HepG2 (cell line): ENCODE measurements around the gene GSTK1. TPM values are rescaled to one million over a fixed set of nuclear protein-coding genes. Genes with fewer than 3 reads are reported as not detected.

ENCODE experiments used
- ARID4A ChIP-seq: sonication (generic); formaldehyde crosslinking; IDR thresholded peaks from 2 replicates; pipeline ENCODE4 v1.5.0; 2020; ENCODE audit warnings: mild to moderate bottlenecking, missing genetic modification reagents, borderline replicate concordance
- DMAP1 ChIP-seq: IDR thresholded peaks from 2 replicates; pipeline ENCODE4 v1.6.1; 2016
- HBP1 ChIP-seq: IDR thresholded peaks from 2 replicates; pipeline ENCODE4 v1.6.1; 2016; ENCODE audit warnings: low read depth, control low read depth
- HDAC1 ChIP-seq: sonication (generic); formaldehyde crosslinking; IDR thresholded peaks from 2 replicates; pipeline ENCODE4 v1.5.1; 2020; ENCODE audit warnings: mild to moderate bottlenecking, missing genetic modification reagents
- MXI1 ChIP-seq: IDR thresholded peaks from 3 replicates; pipeline ENCODE4 v1.6.1; 2012; ENCODE audit warnings: low read depth, low read length, inconsistent platforms, borderline replicate concordance
- NR2C2 ChIP-seq: sonication (generic); formaldehyde crosslinking; IDR thresholded peaks from 2 replicates; pipeline ENCODE4 v1.4.0; 2020; ENCODE audit warnings: missing genetic modification reagents, mild to moderate bottlenecking, moderate library complexity, borderline replicate concordance
- NR2F6 ChIP-seq, 2 experiments: IDR thresholded peaks; 2 replicates each; pipeline ENCODE4 v1.6.1; 2016; ENCODE audit warnings: antibody characterized with exemption in 1 of 2, mild to moderate bottlenecking in 1 of 2
- PATZ1 ChIP-seq: sonication (generic); formaldehyde crosslinking; IDR thresholded peaks from 2 replicates; pipeline ENCODE4 v1.4.0; 2020; ENCODE audit warnings: missing genetic modification reagents
- RBM22 ChIP-seq: fragments of 200-400 bp; formaldehyde crosslinking; optimal IDR thresholded peaks from 2 replicates; pipeline ENCODE3; 2017; ENCODE audit warnings: mild to moderate bottlenecking, low read length, moderate library complexity
- SMAD9 ChIP-seq: sonication (generic); formaldehyde crosslinking; IDR thresholded peaks from 2 replicates; pipeline ENCODE4 v1.5.1; 2020; ENCODE audit warnings: mild to moderate bottlenecking, missing genetic modification reagents
- TOPORS ChIP-seq: sonication (generic); formaldehyde crosslinking; IDR thresholded peaks from 2 replicates; pipeline ENCODE4 v1.8.0; 2023; ENCODE audit warnings: mild to moderate bottlenecking, missing genetic modification reagents
- ZBTB7A ChIP-seq: sonication (generic); formaldehyde crosslinking; IDR thresholded peaks from 2 replicates; pipeline ENCODE4 v1.8.0; 2022; ENCODE audit warnings: mild to moderate bottlenecking, missing genetic modification reagents
- ZNF124 ChIP-seq: sonication (generic); formaldehyde crosslinking; IDR thresholded peaks from 2 replicates; pipeline ENCODE4 v1.4.0; 2020; ENCODE audit warnings: missing genetic modification reagents
- ZNF230 ChIP-seq: sonication (generic); formaldehyde crosslinking; IDR thresholded peaks from 2 replicates; pipeline ENCODE4 v1.4.0; 2020; ENCODE audit warnings: mild to moderate bottlenecking, missing genetic modification reagents
- ZNF572 ChIP-seq: sonication (generic); formaldehyde crosslinking; IDR thresholded peaks from 2 replicates; pipeline ENCODE4 v1.5.1; 2020; ENCODE audit warnings: mild to moderate bottlenecking, missing genetic modification reagents
- ZNF609 ChIP-seq: sonication (generic); formaldehyde crosslinking; IDR thresholded peaks from 2 replicates; pipeline ENCODE4 v1.4.0; 2020; ENCODE audit warnings: mild to moderate bottlenecking, missing genetic modification reagents, borderline replicate concordance
- ZNF614 ChIP-seq: IDR thresholded peaks from 2 replicates; pipeline ENCODE4 v1.6.1; 2018; ENCODE audit warnings: missing biosample characterization, missing genetic modification reagents, inconsistent platforms, borderline replicate concordance
- ZNF709 ChIP-seq: sonication (generic); formaldehyde crosslinking; IDR thresholded peaks from 2 replicates; pipeline ENCODE4 v1.5.0; 2020; ENCODE audit warnings: mild to moderate bottlenecking, missing genetic modification reagents
- polyA plus RNA-seq, 8 experiments: library from polyadenylated mRNA; depleted of rRNA in 3 of 8; stranded (reverse) in 7 of 8; unstranded in 1 of 8; fragments of >200 nt; fragmentation: Illumina TruSeq in 4 of 8; extraction: Trizol in 4 of 8; gene quantifications; 2 replicates each; pipeline versions ENCODE4 v1.2.1 to v1.2.3, GENCODE V29; 2011 to 2016; ENCODE audit warnings: low read depth in 4 of 8, missing spikeins in 1 of 8, mixed read lengths in 1 of 8; ENCODE audit not compliant: insufficient read depth in 1 of 8
- total RNA-seq, 5 experiments: library from RNA; depleted of rRNA; stranded (reverse); fragments of >200 nt; fragmentation: Illumina TruSeq; extraction: Trizol; gene quantifications; 2 replicates each; pipeline ENCODE4 v1.2.3, GENCODE V29; 2016; ENCODE audit warnings: low read depth in 1 of 5

Gene GSTK1
- total and polyA plus RNA-seq, 2 of the 13 experiments (the other 11 are each of a cell fraction or from before 2014, with no cell fraction given) = 64.6 to 92.1 TPM

GRCh38 chr7:143285470-143285778 is 22.2 kb downstream of the GSTK1 start (continued):
- no peak for TF ChIP-seq ZNF609 (CRISPR knock-in tag)
- TF ChIP-seq MXI1 = 0 out of 3 replicates have a peak, but pooled peaks have one; percentile 34
- 0 out of 2 replicates have a peak, but pooled peaks have one; percentile 28 for TF ChIP-seq PATZ1 (CRISPR knock-in tag)
- no peak for TF ChIP-seq HDAC1 (CRISPR knock-in tag)
- no peak for TF ChIP-seq ZNF572 (CRISPR knock-in tag)
- TF ChIP-seq ZNF614 (CRISPR knock-in tag) = no peak
- no peak for TF ChIP-seq ZNF230 (CRISPR knock-in tag)
- TF ChIP-seq HBP1 = no peak
- no peak for TF ChIP-seq NR2F6 (IDR thresholded peaks at IDR 0.05)
- TF ChIP-seq NR2F6 (CRISPR knock-in tag; IDR thresholded peaks at IDR 0.05) = no peak; the same call in 1 of the 2 replicates
- no peak for TF ChIP-seq SMAD9
- TF ChIP-seq ZNF709 (CRISPR knock-in tag) = no peak
- no peak for TF ChIP-seq ZNF124
- TF ChIP-seq RBM22 = no peak
- no peak for TF ChIP-seq ZBTB7A (CRISPR knock-in tag)
- no peak for TF ChIP-seq DMAP1 (CRISPR knock-in tag)
- no peak for TF ChIP-seq NR2C2
- no peak for TF ChIP-seq TOPORS (CRISPR knock-in tag)
- TF ChIP-seq ARID4A (CRISPR knock-in tag) = no peak
